Measurements from ENCODE around the gene ADCY3. TPM values are rescaled to one million over a fixed set of nuclear protein-coding genes. Genes with fewer than 3 reads are reported as not detected.

Gene ADCY3
- total RNA-seq, 1 experiment from 2014 or later: 39.5 TPM

DNA sequence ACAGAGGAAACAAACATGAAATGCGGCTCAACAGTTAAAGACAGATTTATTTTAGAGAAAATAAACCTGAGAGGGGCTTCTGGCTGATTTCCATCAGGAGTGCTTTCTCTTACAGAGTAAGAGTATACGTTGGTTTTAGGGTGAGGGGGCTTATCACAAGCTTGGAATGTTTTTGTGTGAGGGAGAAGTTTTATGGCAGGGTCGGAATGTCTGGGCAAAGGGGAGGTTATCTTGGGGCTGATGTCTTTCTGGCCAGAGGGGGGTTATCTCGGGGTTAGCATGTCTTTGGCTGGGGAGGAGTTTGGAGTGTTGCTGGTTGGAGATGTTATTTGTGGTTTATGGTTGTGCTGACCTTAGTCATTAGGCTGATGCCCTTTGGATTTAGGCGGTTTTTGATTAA lies 149.0 kb downstream of the ADCY3 start:
- Histone ChIP-seq H3K56ac (ENCODE audit: insufficient read length, low read depth, low read length) (no peak overlapping the region), H3K27ac (ENCODE audit: insufficient read length, low read depth, low read length) (no peak overlapping the region), H3T11ph (ENCODE audit: low read length) (no peak overlapping the region), H3K4ac (ENCODE audit: low read depth, low read length) (no peak overlapping the region), H2AFZ (ENCODE audit: low read length) (no peak overlapping the region), H4K20me1 (ENCODE audit: control insufficient read depth, insufficient read depth, insufficient read length) (no peaks in the 10 kb centered on the region), H2AK5ac (ENCODE audit: insufficient read length, low read length) (no peak overlapping the region), H4K5ac (ENCODE audit: insufficient read length, low read depth, low read length) (no peak overlapping the region), H4K8ac (replicated peaks; ENCODE audit: insufficient read length, low read depth, low read length) (no peak overlapping the region), H2BK5ac (ENCODE audit: insufficient read length, low read length) (no peak overlapping the region), H3K79me1 (ENCODE audit: insufficient read depth, low read depth, low read length, poor library complexity, severe bottlenecking) (no peaks in the 10 kb centered on the region), H2BK120ac (ENCODE audit: low read depth, low read length, poor library complexity, severe bottlenecking) (no peak overlapping the region), H3K4me2 (ENCODE audit: insufficient read depth, insufficient read length, low read length) (no peak overlapping the region), H3K79me2 (ENCODE audit: insufficient read depth, low read length) (no peaks in the 10 kb centered on the region), H3K9me3 (ENCODE audit: control insufficient read depth, low read depth, low read length) (no peaks in the 10 kb centered on the region), H2BK20ac (ENCODE audit: low read depth, low read length, poor library complexity, severe bottlenecking) (no peak overlapping the region), H3K14ac (ENCODE audit: insufficient read depth, low read length) (no peak overlapping the region), H3K23ac (ENCODE audit: insufficient read length, low read depth, low read length) (no peak overlapping the region), H3K4me1 (ENCODE audit: insufficient read depth, low read length) (no peaks in the 10 kb centered on the region), H3K27me3 (ENCODE audit: insufficient read depth, low read length) (no peaks in the 10 kb centered on the region), H3K23me2 (ENCODE audit: insufficient read length, low read depth, low read length, poor library complexity, severe bottlenecking) (no peaks in the 10 kb centered on the region), H3K18ac (ENCODE audit: insufficient read length, low read depth, low read length) (no peak overlapping the region), H2BK15ac (ENCODE audit: low read depth, low read length) (no peak overlapping the region), H3K9ac (ENCODE audit: extremely low read depth, insufficient read length, low read length) (no peak overlapping the region), H2BK12ac (ENCODE audit: insufficient read length, low read depth, low read length) (no peak overlapping the region), H4K91ac (ENCODE audit: insufficient read length, low read depth, low read length) (no peak overlapping the region)
- Mint-ChIP-seq H3K4me1 (peaks cover 13 to 16% of the 10 kb centered on the region in 2 experiments), H3K9me3 (peaks cover 0 to 3% of the 10 kb centered on the region in 2 experiments; a peak in 1 of 5 replicates), H3K36me3 (ENCODE audit: insufficient read depth in 1 of 3, low read depth in 3 of 3) (peaks cover 4 to 19% (median 9%) of the 10 kb centered on the region in 3 experiments; a peak in 6 of 7 replicates), H3K27me3 (ENCODE audit: low read depth) (no peaks in the 10 kb centered on the region; the same call in 1 of the 2 replicates), H3K27ac (0 out of 7 replicates have a peak overlapping the region, but pooled peaks of 2 of the 3 experiments have one; percentile 1 to 4), H3K4me3 (no peak overlapping the region; a peak in 1 of 5 replicates)
- WGBS (ENCODE audit: extremely low coverage, insufficient read length, low lambda C conversion rate): no CpG with 5 or more reads among the region's 5 CpGs
- TF ChIP-seq, protein P1, sequence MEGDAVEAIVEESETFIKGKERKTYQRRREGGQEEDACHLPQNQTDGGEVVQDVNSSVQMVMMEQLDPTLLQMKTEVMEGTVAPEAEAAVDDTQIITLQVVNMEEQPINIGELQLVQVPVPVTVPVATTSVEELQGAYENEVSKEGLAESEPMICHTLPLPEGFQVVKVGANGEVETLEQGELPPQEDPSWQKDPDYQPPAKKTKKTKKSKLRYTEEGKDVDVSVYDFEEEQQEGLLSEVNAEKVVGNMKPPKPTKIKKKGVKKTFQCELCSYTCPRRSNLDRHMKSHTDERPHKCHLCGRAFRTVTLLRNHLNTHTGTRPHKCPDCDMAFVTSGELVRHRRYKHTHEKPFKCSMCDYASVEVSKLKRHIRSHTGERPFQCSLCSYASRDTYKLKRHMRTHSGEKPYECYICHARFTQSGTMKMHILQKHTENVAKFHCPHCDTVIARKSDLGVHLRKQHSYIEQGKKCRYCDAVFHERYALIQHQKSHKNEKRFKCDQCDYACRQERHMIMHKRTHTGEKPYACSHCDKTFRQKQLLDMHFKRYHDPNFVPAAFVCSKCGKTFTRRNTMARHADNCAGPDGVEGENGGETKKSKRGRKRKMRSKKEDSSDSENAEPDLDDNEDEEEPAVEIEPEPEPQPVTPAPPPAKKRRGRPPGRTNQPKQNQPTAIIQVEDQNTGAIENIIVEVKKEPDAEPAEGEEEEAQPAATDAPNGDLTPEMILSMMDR (conservative IDR thresholded peaks at IDR 0.05): no peak
- DNase-seq: no peak

Other genes with a start within 250 kb of the ADCY3 start
- gene PTRHD1, start 126.8 kb downstream of the ADCY3 start, total RNA-seq (2021): 43.7 and 44.3 TPM in 2 replicates
- gene CENPO, start 126.8 kb downstream of the ADCY3 start, total RNA-seq (2021): 47.3 and 49.5 TPM in 2 replicates
- gene DNAJC27, start 51.7 kb upstream of the ADCY3 start, total RNA-seq (2021): 4.6 and 5.1 TPM in 2 replicates
- 7.0 and 7.2 TPM in 2 replicates for gene EFR3B, start 121.8 kb upstream of the ADCY3 start, total RNA-seq (2021)
- 1.6 and 2.5 TPM in 2 replicates for gene POMC, start 248.3 kb upstream of the ADCY3 start, total RNA-seq (2021)

Data from H9 (cell line).